OCI-LY7 (cell line): ENCODE measurements around the gene CNOT6. TPM values are rescaled to one million over a fixed set of nuclear protein-coding genes. Genes with fewer than 3 reads are reported as not detected.

ENCODE experiments used
- BruUV-seq: library from RNA; stranded (reverse); fragments of 400-500 nt; replicated peaks from 2 replicates; lab custom pipeline; 2021; lab: Mats Ljungman, UMichigan
- CTCF ChIA-PET: fragments of 300-600 bp; sonication (Branson Sonifier 250); formaldehyde crosslinking; loops from one replicate; lab custom pipeline; 2022; ENCODE audit warnings: antibody characterized with exemption; ENCODE audit not compliant: unreplicated experiment; lab: Charles Lee
- POLR2A ChIA-PET: fragments of 300-600 bp; sonication (Branson Sonifier 250); formaldehyde crosslinking; loops from one replicate; lab custom pipeline; 2022; ENCODE audit warnings: antibody characterized with exemption; lab: Charles Lee
- DNase-seq: peaks from one replicate; pipeline ENCODE4 v3.0.0-alpha.2; 2015; ENCODE audit warnings: low spot score
- H2AFZ ChIP-seq: fragments of 200-600 bp; sonication (generic), shearing (Covaris generic); 2 replicates; pipeline ENCODE4 v1.6.1; 2014; ENCODE audit warnings: mild to moderate bottlenecking, antibody characterized with exemption, low read length, moderate library complexity
- H3K27ac ChIP-seq: fragments of 200-600 bp; sonication (generic); 2 replicates; pipeline ENCODE4 v1.5.1; 2014; ENCODE audit warnings: mixed run types, low read depth, mild to moderate bottlenecking, moderate library complexity, low read length, inconsistent platforms; ENCODE audit not compliant: poor library complexity, severe bottlenecking
- H3K36me3 ChIP-seq: fragments of 200-600 bp; sonication (generic); 2 replicates; pipeline ENCODE4 v1.6.1; 2014; ENCODE audit warnings: mild to moderate bottlenecking, antibody characterized with exemption, low read length, moderate library complexity, mixed read lengths; ENCODE audit not compliant: insufficient read depth
- H3K4me1 ChIP-seq: fragments of 200-600 bp; sonication (generic); 2 replicates; pipeline ENCODE4 v1.5.1; 2014; ENCODE audit warnings: mild to moderate bottlenecking, low read length; ENCODE audit not compliant: insufficient read depth, poor library complexity, severe bottlenecking
- H3K4me2 ChIP-seq: fragments of 200-600 bp; sonication (generic); 2 replicates; pipeline ENCODE4 v1.6.1; 2014; ENCODE audit warnings: mild to moderate bottlenecking, low read length
- H3K4me3 ChIP-seq: fragments of 200-600 bp; sonication (generic); 2 replicates; pipeline ENCODE4 v1.5.1; 2014; ENCODE audit warnings: mild to moderate bottlenecking, low read depth, low read length; ENCODE audit not compliant: poor library complexity, severe bottlenecking
- H3K79me2 ChIP-seq: fragments of 200-600 bp; sonication (generic); 2 replicates; pipeline ENCODE4 v1.6.1; 2016; ENCODE audit warnings: low read depth, mild to moderate bottlenecking, low read length, moderate library complexity, mixed read lengths; ENCODE audit not compliant: insufficient read depth
- H3K9me2 ChIP-seq: fragments of 200-600 bp; sonication (generic); 2 replicates; pipeline ENCODE4 v1.6.1; 2016; ENCODE audit warnings: mild to moderate bottlenecking, low read length, mixed read lengths; ENCODE audit not compliant: insufficient read depth
- H3K9me3 ChIP-seq: fragments of 200-600 bp; sonication (generic); 2 replicates; pipeline ENCODE4 v1.6.1; 2014; ENCODE audit warnings: mild to moderate bottlenecking, mixed run types, low read length, mixed read lengths
- H4K20me1 ChIP-seq: fragments of 200-600 bp; sonication (generic); 2 replicates; pipeline ENCODE4 v1.6.1; 2014; ENCODE audit warnings: mild to moderate bottlenecking, antibody characterized with exemption, low read length, moderate library complexity, mixed read lengths; ENCODE audit not compliant: insufficient read depth
- EZH2phosphoT487 ChIP-seq: fragments of 200-600 bp; sonication (generic); IDR thresholded peaks from 2 replicates; pipeline ENCODE4 v1.6.1; 2018; ENCODE audit warnings: low read depth, borderline replicate concordance, mild to moderate bottlenecking, mixed run types, antibody characterized with exemption, low read length, moderate library complexity, mixed read lengths
- intact Hi-C: fragments of 100-400 bp; cut with micrococcal nuclease; formaldehyde crosslinking; loops from one replicate; pipeline ENCODE4 v1.10.0; 2022; ENCODE audit not compliant: unreplicated experiment
- total RNA-seq, 2 experiments: library from RNA; depleted of rRNA in 1 of 2; stranded (reverse); fragments of >200 nt in 1 of 2; shearing (Covaris generic) in 1 of 2; gene quantifications; 2 replicates each; pipeline ENCODE4 v1.2.3, GENCODE V29; 2014 to 2022
- TF ChIP-seq, protein P1 (sequence below): fragments of 200-600 bp; sonication (generic); conservative IDR thresholded peaks from 2 replicates; pipeline ENCODE4 v1.5.1; 2014; ENCODE audit warnings: mild to moderate bottlenecking, antibody characterized with exemption, low read length, moderate library complexity, mixed read lengths

Gene CNOT6
- total RNA-seq, 2 experiments from 2014 or later, result 9.4 to 30.1 TPM

DNA sequence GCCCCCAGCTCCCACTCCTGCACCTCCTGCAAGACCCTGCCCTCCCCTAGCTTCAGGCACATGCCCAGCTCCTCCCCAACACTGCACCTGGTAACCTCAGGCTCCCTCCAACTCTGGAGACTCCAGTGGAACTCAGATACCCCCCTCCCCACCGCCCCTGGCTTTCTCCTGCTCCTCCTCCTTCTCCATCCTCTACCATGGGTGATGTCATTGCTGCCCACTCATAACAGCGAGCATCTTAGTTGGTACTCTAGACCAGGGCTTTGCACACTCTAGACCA lies 24.7 kb upstream of the CNOT6 start:
- no TSS peak for BruUV-seq
- Histone ChIP-seq H3K9me3 (no peaks in the 10 kb centered on the region), H3K9me2 (no peaks in the 10 kb centered on the region), H3K4me3 (no peak overlapping the region), H3K79me2 (no peaks in the 10 kb centered on the region), H4K20me1 (no peaks in the 10 kb centered on the region), H3K27ac (no peak overlapping the region), H2AFZ (no peak overlapping the region), H3K4me2 (no peak overlapping the region), H3K36me3 (no peaks in the 10 kb centered on the region), H3K4me1 (no peaks in the 10 kb centered on the region)
- DNase-seq, result no peak
- intact Hi-C loops, result no loop called here
- ChIA-PET POLR2A (no interaction called here), CTCF (no interaction called here)
- no peak for TF ChIP-seq EZH2phosphoT487
- TF ChIP-seq, protein P1, sequence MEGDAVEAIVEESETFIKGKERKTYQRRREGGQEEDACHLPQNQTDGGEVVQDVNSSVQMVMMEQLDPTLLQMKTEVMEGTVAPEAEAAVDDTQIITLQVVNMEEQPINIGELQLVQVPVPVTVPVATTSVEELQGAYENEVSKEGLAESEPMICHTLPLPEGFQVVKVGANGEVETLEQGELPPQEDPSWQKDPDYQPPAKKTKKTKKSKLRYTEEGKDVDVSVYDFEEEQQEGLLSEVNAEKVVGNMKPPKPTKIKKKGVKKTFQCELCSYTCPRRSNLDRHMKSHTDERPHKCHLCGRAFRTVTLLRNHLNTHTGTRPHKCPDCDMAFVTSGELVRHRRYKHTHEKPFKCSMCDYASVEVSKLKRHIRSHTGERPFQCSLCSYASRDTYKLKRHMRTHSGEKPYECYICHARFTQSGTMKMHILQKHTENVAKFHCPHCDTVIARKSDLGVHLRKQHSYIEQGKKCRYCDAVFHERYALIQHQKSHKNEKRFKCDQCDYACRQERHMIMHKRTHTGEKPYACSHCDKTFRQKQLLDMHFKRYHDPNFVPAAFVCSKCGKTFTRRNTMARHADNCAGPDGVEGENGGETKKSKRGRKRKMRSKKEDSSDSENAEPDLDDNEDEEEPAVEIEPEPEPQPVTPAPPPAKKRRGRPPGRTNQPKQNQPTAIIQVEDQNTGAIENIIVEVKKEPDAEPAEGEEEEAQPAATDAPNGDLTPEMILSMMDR, result no peak

DNA sequence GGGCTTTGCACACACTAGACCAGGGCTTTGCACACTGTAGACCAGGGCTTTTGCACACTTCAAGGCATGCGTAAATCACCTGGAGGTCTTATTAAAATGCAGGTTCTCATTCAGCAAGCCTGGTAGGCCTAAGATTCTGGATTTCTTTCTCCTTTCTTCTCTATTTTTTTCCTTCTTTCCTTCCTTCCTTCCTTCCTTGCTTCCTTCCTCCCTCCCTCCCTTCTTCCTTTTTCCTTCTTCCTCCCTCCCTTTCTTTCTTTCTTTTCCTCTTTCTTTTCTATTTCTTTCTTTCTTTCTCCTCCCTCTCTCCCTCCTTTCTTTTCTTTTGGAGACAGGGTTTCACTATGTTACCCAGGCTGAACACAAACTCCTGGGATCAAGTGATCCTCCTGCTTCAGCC lies 24.3 kb upstream of the CNOT6 start:
- POLR2A ChIA-PET, result no interaction called here
- BruUV-seq, result no TSS peak

GRCh38 chr5:180470361-180470760 lies 23.8 kb upstream of the CNOT6 start:
- no peak overlapping the region for H2AFZ ChIP-seq
- H3K4me2 ChIP-seq, result no peak overlapping the region
- H3K4me3 ChIP-seq, result no peak overlapping the region
- H3K9me2 ChIP-seq, result no peaks in the 10 kb centered on the region
- H4K20me1 ChIP-seq, result no peaks in the 10 kb centered on the region
- ChIA-PET CTCF (no interaction called here), POLR2A (no interaction called here)
- no peaks in the 10 kb centered on the region for H3K4me1 ChIP-seq
- H3K27ac ChIP-seq, result no peak overlapping the region
- intact Hi-C loops, result loop anchor here (5.0 kb wide), 1 partner anchor 268 kb away; no protein-coding TSS in a partner anchor
- H3K36me3 ChIP-seq, result no peaks in the 10 kb centered on the region
- H3K9me3 ChIP-seq, result no peaks in the 10 kb centered on the region
- no peak for TF ChIP-seq EZH2phosphoT487
- TF ChIP-seq, protein P1, result no peak
- H3K79me2 ChIP-seq, result no peaks in the 10 kb centered on the region
- DNase-seq, result no peak
- no TSS peak for BruUV-seq

More for the DNA sequence above, 24.3 kb upstream of the CNOT6 start:
- no peak overlapping the region for H3K4me3 ChIP-seq
- DNase-seq, result no peak
- no peak overlapping the region for H2AFZ ChIP-seq
- no peaks in the 10 kb centered on the region for H3K4me1 ChIP-seq
- no peaks in the 10 kb centered on the region for H3K79me2 ChIP-seq
- no peaks in the 10 kb centered on the region for H3K9me2 ChIP-seq
- no peaks in the 10 kb centered on the region for H3K36me3 ChIP-seq
- no peaks in the 10 kb centered on the region for H3K9me3 ChIP-seq
- TF ChIP-seq, protein P1, result no peak
- TF ChIP-seq EZH2phosphoT487, result no peak
- CTCF ChIA-PET, result no interaction called here
- H4K20me1 ChIP-seq, result no peaks in the 10 kb centered on the region
- intact Hi-C loops, result loop anchor here (5.0 kb wide), 1 partner anchor 268 kb away; no protein-coding TSS in a partner anchor
- no peak overlapping the region for H3K27ac ChIP-seq
- H3K4me2 ChIP-seq, result no peak overlapping the region
